CD4-positive, alpha-beta T cell treated with Interleukin-17A for 1 hour (primary cell): Measurements from ENCODE around the gene SPRR1A.

ENCODE experiments used
- DNase-seq: peaks from one replicate; pipeline ENCODE4 v3.0.0-alpha.2; 2020

SPRR1A gene

DNA sequence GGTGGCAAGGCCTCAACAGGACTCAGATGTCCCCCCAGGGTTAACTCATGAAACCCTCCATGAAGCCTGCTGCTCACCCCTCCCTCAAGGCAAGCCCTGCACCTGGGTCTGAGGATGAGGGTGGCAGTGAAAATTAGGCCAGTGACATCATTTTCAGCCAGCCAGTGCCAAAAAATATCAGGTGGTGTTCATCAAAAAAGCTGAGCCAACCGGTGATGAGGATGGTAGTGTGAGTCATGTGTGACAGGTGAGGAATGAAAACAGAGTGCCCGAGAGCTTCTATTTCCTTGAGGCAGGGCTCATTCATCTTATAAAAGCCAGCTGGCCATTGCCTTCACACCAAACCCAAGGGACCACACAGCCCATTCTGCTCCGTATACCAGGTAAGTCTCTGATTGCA lies at the start of gene SPRR1A:
SPRR1A (plus strand) TSS at position 339 of the 400 bp plus-strand sequence. CDS start 1,150 bp downstream, outside the sequence.
- no peak for DNase-seq

DNA sequence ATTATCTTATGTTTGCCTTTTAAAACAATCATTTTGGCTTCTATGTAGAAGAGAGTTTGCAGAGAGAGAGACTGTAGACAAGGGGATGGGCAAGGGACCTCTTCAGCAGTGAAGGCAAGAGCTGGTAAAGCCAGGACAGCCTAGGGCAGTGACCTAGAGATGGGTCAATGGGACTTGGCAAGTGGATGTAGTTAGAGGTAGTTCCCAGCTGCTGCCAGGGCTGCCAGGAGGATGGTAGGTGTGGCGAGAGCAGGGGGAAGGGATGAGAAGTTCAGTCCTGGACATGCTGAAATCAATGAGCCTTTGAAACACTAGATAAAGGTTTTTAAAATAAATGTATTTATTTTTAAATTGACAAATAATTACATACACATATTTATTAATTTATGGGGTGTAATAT lies 43.3 kb upstream of the SPRR1A start:
- no peak for DNase-seq

GRCh38 chr1:152941037-152941711 lies 42.7 kb upstream of the SPRR1A start:
- no peak for DNase-seq

DNA sequence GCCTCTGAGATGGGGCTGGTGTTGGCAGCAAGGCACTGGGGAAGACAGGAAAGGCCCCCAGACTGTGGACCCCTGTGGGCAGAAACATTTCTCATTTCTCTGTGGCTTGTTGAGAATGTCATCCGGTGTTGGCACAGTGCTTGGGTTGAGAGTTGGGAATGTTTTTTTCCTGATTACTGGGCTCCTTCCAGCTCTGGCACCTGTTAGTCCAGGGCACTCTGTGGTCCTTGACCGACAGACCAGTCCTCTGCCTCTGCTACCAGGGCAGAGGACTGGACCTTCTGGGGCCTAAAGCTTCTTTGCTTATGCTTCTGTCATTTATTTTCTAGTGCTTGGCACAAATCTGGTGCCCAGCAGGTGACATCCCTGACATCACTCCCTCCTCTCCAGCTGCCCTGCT lies 41.7 kb upstream of the SPRR1A start:
- DNase-seq, result no peak

- DNase-seq, result no peak
Measured at GRCh38 chr1:152946248-152946647, 37.6 kb upstream of the SPRR1A start.

GRCh38 chr1:152946651-152947256 lies 37.1 kb upstream of the SPRR1A start, which contains the start of gene SPRR5:
Gene SPRR5 (plus strand): TSS chr1:152947206. CDS start chr1:152948555, 1,349 bp downstream.
- no peak for DNase-seq

DNA sequence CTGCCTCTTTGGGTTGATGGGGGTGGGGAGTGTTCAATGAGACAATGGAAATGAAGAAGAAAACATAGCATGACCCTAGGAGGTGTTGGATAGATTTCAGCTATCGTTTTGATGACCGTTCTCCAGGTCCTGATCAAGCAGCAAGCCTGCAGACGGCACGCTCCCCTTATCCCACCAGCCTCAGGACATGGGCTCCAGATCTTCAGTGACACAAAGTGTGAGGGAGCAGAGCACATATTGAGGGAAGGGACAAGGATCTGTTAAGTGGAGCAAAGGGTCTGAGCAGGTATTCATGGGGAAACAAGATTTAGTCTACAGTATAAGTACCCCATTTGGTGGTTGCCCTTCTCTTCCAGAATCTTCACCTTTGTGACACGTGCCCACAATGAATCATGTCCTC lies 32.2 kb upstream of the SPRR1A start:
- DNase-seq, result no peak

DNA sequence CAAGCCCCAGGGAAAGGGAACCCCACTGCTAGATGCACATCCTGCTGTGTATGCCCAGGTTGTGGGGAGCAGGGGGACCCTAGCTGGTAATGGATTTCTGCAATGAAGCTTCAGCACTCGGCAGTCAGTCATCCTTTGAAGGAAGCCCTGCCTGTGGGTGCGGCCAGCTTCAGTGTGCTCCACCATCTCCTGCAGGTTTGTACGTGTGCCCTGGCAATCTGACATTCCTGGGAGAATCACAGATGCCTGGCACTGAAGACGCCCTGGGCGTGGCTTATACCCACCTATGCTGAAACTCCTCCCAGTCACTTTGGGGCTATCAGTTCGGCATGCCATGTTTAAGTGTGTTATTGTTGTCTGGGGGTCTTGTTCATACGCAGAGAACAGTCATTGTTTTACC lies 30.1 kb upstream of the SPRR1A start:
- no peak for DNase-seq

DNA sequence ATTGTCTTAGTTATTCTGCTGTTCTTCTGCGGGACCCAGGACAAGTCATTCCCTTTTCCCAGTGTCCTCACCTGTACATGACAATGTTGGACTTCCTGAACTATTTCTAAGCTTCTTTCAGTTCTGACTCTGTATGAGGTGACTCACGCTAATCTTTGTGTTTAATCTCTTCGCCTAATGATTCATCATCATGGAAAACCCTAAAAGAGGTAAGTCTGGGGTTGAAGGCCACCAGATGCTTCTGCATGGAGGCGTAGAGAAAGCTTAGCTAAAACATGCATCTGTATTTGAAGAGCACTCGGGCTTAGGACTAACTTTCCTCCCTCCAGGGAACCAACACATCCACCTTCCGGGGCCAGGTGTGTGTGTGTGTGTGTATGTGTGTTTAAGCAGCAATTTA lies 29.4 kb upstream of the SPRR1A start:
- DNase-seq, result no peak

DNA sequence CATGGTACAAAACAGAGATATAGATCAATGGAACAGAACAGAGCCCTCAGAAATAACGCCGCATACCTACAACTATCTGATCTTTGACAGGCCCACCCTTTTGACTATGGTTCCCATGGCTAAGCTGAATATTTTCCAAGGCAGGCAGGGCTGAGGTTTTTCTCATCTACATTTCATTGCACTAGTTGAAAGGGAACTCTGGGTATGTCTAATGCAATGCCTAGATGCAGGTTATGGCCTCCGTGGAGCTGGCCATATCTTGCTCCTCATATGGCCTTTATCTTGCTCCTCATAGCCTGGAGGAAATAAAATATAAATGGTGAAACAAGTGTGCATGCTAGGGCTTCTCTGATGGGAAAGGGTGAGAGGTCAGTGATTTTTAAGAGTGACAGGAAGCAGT lies 26.3 kb upstream of the SPRR1A start:
- no peak for DNase-seq

GRCh38 chr1:152959273-152959672 lies 24.6 kb upstream of the SPRR1A start:
- no peak for DNase-seq

DNA sequence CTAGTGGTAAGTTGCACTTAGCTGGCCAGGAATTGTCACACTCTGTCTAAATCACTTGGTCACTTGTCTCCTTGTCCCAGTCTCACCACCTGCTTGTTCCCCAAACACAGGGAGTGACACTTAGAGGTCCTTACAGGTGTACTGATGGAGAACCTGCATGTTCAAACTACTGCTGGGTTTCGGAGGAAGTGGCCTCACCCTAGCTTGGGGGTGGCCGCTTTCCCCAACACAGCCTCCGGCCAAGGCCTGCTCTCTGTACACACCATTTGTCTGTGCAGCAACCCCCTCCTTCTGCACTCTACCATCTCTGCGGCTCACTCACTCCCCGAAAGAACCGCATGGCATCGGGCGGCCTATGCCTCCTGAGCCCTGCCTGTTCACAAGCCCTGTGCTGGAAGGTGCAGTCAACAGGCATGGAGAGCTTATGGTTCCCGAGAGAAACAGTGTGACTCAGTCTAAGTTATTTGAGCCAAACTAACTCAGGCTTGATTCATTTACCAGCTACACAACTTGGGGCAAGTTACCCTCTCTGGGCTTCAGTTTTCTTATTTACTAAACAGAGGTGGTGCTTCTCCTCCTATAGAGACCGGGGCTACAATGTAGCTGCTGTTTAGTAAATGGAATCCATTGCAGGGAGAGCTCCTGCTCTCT lies 24.0 kb upstream of the SPRR1A start:
- DNase-seq, result no peak

DNA sequence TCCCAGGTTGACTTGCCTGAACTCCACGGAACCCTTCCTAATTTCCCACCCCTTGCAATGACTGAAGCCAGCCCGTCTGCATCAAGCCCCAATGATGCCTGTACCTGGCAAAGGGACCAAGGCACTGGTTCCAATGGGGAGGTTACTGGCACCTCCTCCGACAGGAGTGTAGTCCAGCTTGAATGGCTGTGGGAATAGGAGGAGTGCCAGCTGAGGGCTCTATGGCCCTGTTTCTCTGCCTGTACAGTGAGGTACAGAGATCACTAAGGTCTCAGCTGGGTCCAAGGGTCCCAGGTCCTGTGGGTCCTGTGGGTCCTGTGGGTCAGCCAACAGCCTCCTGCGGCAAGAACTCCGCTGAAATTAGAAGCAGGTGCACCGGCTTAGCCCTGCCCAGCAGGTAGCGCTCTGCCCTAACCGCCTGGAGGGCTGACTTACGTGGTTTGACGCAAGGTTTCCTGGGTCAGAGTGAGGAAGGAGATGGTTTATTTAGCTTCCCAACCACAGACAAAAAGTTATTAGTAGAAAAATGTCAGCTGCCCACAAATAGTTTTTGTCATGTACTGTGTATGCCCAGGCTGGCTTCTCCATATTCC lies 23.3 kb upstream of the SPRR1A start:
- no peak for DNase-seq

- no peak for DNase-seq
Measured at GRCh38 chr1:152961226-152961891, 22.5 kb upstream of the SPRR1A start.

- no peak for DNase-seq
Measured at GRCh38 chr1:152962876-152963415, 20.9 kb upstream of the SPRR1A start.

DNA sequence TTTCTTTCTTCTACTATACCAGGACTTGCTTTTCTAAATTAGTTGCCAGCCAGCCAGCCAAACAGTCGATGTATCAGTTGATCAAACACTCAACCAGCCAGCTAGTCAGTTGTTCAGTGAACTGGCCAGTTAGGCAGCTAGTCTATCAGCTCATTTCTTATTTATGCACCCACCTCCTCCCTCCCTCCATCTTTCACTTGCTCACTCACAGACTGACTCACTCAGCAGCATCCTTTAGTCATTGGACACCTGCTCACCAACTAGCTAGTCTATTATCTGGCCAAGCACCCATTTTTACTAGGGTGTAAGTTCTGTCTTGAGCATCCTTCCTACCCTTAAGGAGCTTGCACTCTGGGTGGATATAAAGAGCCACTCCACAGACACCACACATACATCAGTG lies 19.3 kb upstream of the SPRR1A start:
- DNase-seq, result no peak

GRCh38 chr1:152965853-152966252 lies 18.0 kb upstream of the SPRR1A start:
- no peak for DNase-seq

GRCh38 chr1:152967201-152967600 lies 16.7 kb upstream of the SPRR1A start:
- no peak for DNase-seq

GRCh38 chr1:152968248-152968647 lies 15.6 kb upstream of the SPRR1A start:
- no peak for DNase-seq

DNA sequence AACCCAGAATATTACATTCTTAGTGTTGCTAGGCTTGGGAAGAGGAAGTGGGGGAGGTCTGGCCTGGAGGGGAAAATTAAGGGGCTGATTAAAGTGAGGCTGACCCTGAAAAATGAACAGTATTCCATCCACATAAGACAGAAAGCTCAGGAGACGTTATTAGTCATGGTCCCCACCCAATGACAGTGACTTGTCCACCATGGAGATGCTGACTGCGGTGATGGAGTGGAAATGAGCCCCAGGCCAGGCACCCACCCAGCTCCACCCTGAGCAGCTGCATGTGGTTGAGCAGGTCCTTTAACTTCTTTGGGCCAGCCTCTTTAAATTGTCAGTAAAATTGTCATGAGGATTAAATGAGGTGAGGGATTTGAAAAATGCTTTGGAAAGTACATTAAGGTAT lies 14.8 kb upstream of the SPRR1A start:
- DNase-seq, result no peak

- DNase-seq, result no peak
Measured at GRCh38 chr1:152970495-152970894, 13.4 kb upstream of the SPRR1A start, which contains the start of gene SPRR4. Gene SPRR4 (plus strand): TSS chr1:152970648. CDS start chr1:152971891, 1,243 bp downstream.

DNA sequence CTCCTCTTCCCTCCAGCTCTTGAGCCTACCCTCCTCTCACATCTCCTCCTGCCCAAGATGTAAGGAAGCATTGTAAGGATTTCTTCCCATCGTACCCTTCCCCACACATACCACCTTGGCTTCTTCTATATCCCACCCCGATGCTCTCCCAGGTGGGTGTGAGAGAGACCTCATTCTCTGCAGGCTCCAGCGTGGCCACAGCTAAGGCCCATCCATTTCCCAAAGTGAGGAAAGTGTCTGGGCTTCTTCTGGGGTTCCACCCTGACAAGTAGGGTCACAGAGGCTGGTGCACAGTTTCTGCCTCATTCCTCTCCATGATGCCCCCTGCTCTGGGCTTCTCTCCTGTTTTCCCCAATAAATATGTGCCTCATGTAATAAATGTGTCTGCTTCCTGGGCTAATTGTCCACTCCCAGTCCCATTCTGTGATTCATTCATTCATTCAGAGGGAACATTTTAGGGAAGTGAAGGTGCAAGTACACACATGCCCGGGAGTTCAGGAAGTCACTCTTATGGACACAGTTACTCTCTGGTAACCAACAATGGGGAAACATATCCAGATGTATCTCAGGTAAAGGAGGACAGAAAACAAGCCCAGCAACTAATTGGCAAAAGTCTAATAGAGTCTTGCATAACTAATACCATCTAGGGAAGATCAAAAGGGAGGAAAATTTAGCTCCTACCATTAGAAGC lies 11.5 kb upstream of the SPRR1A start:
- no peak for DNase-seq
